Measurements from ENCODE around the gene TTC36. TPM values are rescaled to one million over a fixed set of nuclear protein-coding genes. Genes with fewer than 3 reads are reported as not detected.

The TTC36 gene
- total and polyA plus RNA-seq, 10 of the 15 experiments (the other 5 are each of a cell fraction or from before 2014, with no cell fraction given) = 0.28 to 0.78 (median 0.59) TPM; not detected in 7

Other genes with a start within 250 kb of the TTC36 start
Only the 7 nearest of the 11 such genes appear.
- gene ATP5MG, start 125.9 kb upstream of the TTC36 start, total RNA-seq (2014; rRNA removed) = 211 and 295 TPM in 2 replicates
- 317 and 321 TPM in 2 replicates for gene ATP5MG, start 125.9 kb upstream of the TTC36 start, total RNA-seq (2014; rRNA removed; fragmentation: Illumina TruSeq; extraction: Trizol)
- 316 and 333 TPM in 2 replicates for gene ATP5MG, start 125.9 kb upstream of the TTC36 start, total RNA-seq (2021)
- gene ATP5MG, start 125.9 kb upstream of the TTC36 start, polyA plus RNA-seq (2011; rRNA removed) = 735 and 1,009 TPM in 2 replicates
- 287 and 299 TPM in 2 replicates for gene ATP5MG, start 125.9 kb upstream of the TTC36 start, polyA plus RNA-seq (2014; fragmentation: Illumina TruSeq; extraction: Trizol)
- 1,000 to 10,000 TPM; 2,154 to 2,276 TPM for gene ATP5MG, start 125.9 kb upstream of the TTC36 start, polyA plus RNA-seq (2014; fragmentation: Nextera tagmentation; extraction: Ambion mirVana)
- 531 and 577 TPM in 2 replicates for gene ATP5MG, start 125.9 kb upstream of the TTC36 start, polyA plus RNA-seq (2014; rRNA removed)
- 1,000 to 10,000 TPM; 1,057 to 1,150 TPM for gene ATP5MG, start 125.9 kb upstream of the TTC36 start, polyA plus RNA-seq (2016; fragmentation: Nextera tagmentation; extraction: Ambion mirVana)
- gene KMT2A, start 91.0 kb upstream of the TTC36 start, total RNA-seq (2014; rRNA removed) = 24.9 and 25.2 TPM in 2 replicates
- 28.1 and 30.4 TPM in 2 replicates for gene KMT2A, start 91.0 kb upstream of the TTC36 start, total RNA-seq (2014; rRNA removed; fragmentation: Illumina TruSeq; extraction: Trizol)
- 52.6 and 56.9 TPM in 2 replicates for gene KMT2A, start 91.0 kb upstream of the TTC36 start, total RNA-seq (2021)
- gene KMT2A, start 91.0 kb upstream of the TTC36 start, polyA plus RNA-seq (2011; rRNA removed) = 25.7 and 27.1 TPM in 2 replicates
- 38.6 and 39.0 TPM in 2 replicates for gene KMT2A, start 91.0 kb upstream of the TTC36 start, polyA plus RNA-seq (2014; fragmentation: Illumina TruSeq; extraction: Trizol)
- gene KMT2A, start 91.0 kb upstream of the TTC36 start, polyA plus RNA-seq (2014; fragmentation: Nextera tagmentation; extraction: Ambion mirVana) = 1 to 10 TPM; 6.1 to 7.4 TPM
- gene KMT2A, start 91.0 kb upstream of the TTC36 start, polyA plus RNA-seq (2014; rRNA removed) = 25.4 and 28.9 TPM in 2 replicates
- 10 to 100 TPM; 11.2 to 12.7 TPM for gene KMT2A, start 91.0 kb upstream of the TTC36 start, polyA plus RNA-seq (2016; fragmentation: Nextera tagmentation; extraction: Ambion mirVana)
- 7.9 and 13.9 TPM in 2 replicates for gene TMEM25, start 3.7 kb downstream of the TTC36 start, total RNA-seq (2014; rRNA removed)
- 4.6 and 5.2 TPM in 2 replicates for gene TMEM25, start 3.7 kb downstream of the TTC36 start, total RNA-seq (2014; rRNA removed; fragmentation: Illumina TruSeq; extraction: Trizol)
- 8.5 and 10.2 TPM in 2 replicates for gene TMEM25, start 3.7 kb downstream of the TTC36 start, total RNA-seq (2021)
- 3.3 and 5.2 TPM in 2 replicates for gene TMEM25, start 3.7 kb downstream of the TTC36 start, polyA plus RNA-seq (2011; rRNA removed)
- 3.5 and 7.5 TPM in 2 replicates for gene TMEM25, start 3.7 kb downstream of the TTC36 start, polyA plus RNA-seq (2014; fragmentation: Illumina TruSeq; extraction: Trizol)
- 1 to 10 TPM; 1.4 to 1.7 TPM for gene TMEM25, start 3.7 kb downstream of the TTC36 start, polyA plus RNA-seq (2014; fragmentation: Nextera tagmentation; extraction: Ambion mirVana)
- gene TMEM25, start 3.7 kb downstream of the TTC36 start, polyA plus RNA-seq (2014; rRNA removed) = 7.9 and 9.4 TPM in 2 replicates
- gene TMEM25, start 3.7 kb downstream of the TTC36 start, polyA plus RNA-seq (2016; fragmentation: Nextera tagmentation; extraction: Ambion mirVana) = 1 to 10 TPM; 8.2 to 9.1 TPM
- gene IFT46, start 38.5 kb downstream of the TTC36 start, total RNA-seq (2014; rRNA removed) = 15.4 and 19.3 TPM in 2 replicates
- 15.0 and 15.3 TPM in 2 replicates for gene IFT46, start 38.5 kb downstream of the TTC36 start, total RNA-seq (2014; rRNA removed; fragmentation: Illumina TruSeq; extraction: Trizol)
- 10.3 and 11.2 TPM in 2 replicates for gene IFT46, start 38.5 kb downstream of the TTC36 start, total RNA-seq (2021)
- gene IFT46, start 38.5 kb downstream of the TTC36 start, polyA plus RNA-seq (2011; rRNA removed) = 26.6 and 29.7 TPM in 2 replicates
- gene IFT46, start 38.5 kb downstream of the TTC36 start, polyA plus RNA-seq (2014; fragmentation: Illumina TruSeq; extraction: Trizol) = 16.8 and 23.4 TPM in 2 replicates
- gene IFT46, start 38.5 kb downstream of the TTC36 start, polyA plus RNA-seq (2014; fragmentation: Nextera tagmentation; extraction: Ambion mirVana) = 10 to 100 TPM; 19.4 to 21.6 TPM
- gene IFT46, start 38.5 kb downstream of the TTC36 start, polyA plus RNA-seq (2014; rRNA removed) = 12.6 and 14.5 TPM in 2 replicates
- 10 to 100 TPM; 14.2 to 16.6 TPM for gene IFT46, start 38.5 kb downstream of the TTC36 start, polyA plus RNA-seq (2016; fragmentation: Nextera tagmentation; extraction: Ambion mirVana)
- 72.6 and 79.6 TPM in 2 replicates for gene ARCN1, start 44.9 kb downstream of the TTC36 start, total RNA-seq (2014; rRNA removed)
- gene ARCN1, start 44.9 kb downstream of the TTC36 start, total RNA-seq (2014; rRNA removed; fragmentation: Illumina TruSeq; extraction: Trizol) = 88.9 and 99.6 TPM in 2 replicates
- 116 and 118 TPM in 2 replicates for gene ARCN1, start 44.9 kb downstream of the TTC36 start, total RNA-seq (2021)
- gene ARCN1, start 44.9 kb downstream of the TTC36 start, polyA plus RNA-seq (2011; rRNA removed) = 172 and 177 TPM in 2 replicates
- 152 and 180 TPM in 2 replicates for gene ARCN1, start 44.9 kb downstream of the TTC36 start, polyA plus RNA-seq (2014; fragmentation: Illumina TruSeq; extraction: Trizol)
- gene ARCN1, start 44.9 kb downstream of the TTC36 start, polyA plus RNA-seq (2014; fragmentation: Nextera tagmentation; extraction: Ambion mirVana) = 10 to 100 TPM; 33.3 to 47.4 TPM
- gene ARCN1, start 44.9 kb downstream of the TTC36 start, polyA plus RNA-seq (2014; rRNA removed) = 90.3 and 103 TPM in 2 replicates
- 100 to 1,000 TPM; 109 to 114 TPM for gene ARCN1, start 44.9 kb downstream of the TTC36 start, polyA plus RNA-seq (2016; fragmentation: Nextera tagmentation; extraction: Ambion mirVana)
- gene PHLDB1, start 80.1 kb downstream of the TTC36 start, total RNA-seq (2014; rRNA removed) = 0.06 TPM in 1 of 2 replicates, not detected in the other
- gene PHLDB1, start 80.1 kb downstream of the TTC36 start, total RNA-seq (2014; rRNA removed; fragmentation: Illumina TruSeq; extraction: Trizol) = not detected in 2 replicates
- gene PHLDB1, start 80.1 kb downstream of the TTC36 start, total RNA-seq (2021) = 0.23 and 0.27 TPM in 2 replicates
- gene PHLDB1, start 80.1 kb downstream of the TTC36 start, polyA plus RNA-seq (2011; rRNA removed) = 0.19 and 0.20 TPM in 2 replicates
- 0.03 TPM in 1 of 2 replicates, not detected in the other for gene PHLDB1, start 80.1 kb downstream of the TTC36 start, polyA plus RNA-seq (2014; fragmentation: Illumina TruSeq; extraction: Trizol)
- gene PHLDB1, start 80.1 kb downstream of the TTC36 start, polyA plus RNA-seq (2014; fragmentation: Nextera tagmentation; extraction: Ambion mirVana) = not detected
- gene PHLDB1, start 80.1 kb downstream of the TTC36 start, polyA plus RNA-seq (2014; rRNA removed) = not detected in 2 replicates
- under 1 TPM; 0.17 to 0.26 TPM for gene PHLDB1, start 80.1 kb downstream of the TTC36 start, polyA plus RNA-seq (2016; fragmentation: Nextera tagmentation; extraction: Ambion mirVana)
- not detected in 2 replicates for gene TREH, start 152.2 kb downstream of the TTC36 start, total RNA-seq (2014; rRNA removed)
- gene TREH, start 152.2 kb downstream of the TTC36 start, total RNA-seq (2014; rRNA removed; fragmentation: Illumina TruSeq; extraction: Trizol) = not detected in 2 replicates
- not detected in 2 replicates for gene TREH, start 152.2 kb downstream of the TTC36 start, total RNA-seq (2021)
- gene TREH, start 152.2 kb downstream of the TTC36 start, polyA plus RNA-seq (2011; rRNA removed) = not detected in 2 replicates
- gene TREH, start 152.2 kb downstream of the TTC36 start, polyA plus RNA-seq (2014; fragmentation: Illumina TruSeq; extraction: Trizol) = not detected in 2 replicates
- not detected for gene TREH, start 152.2 kb downstream of the TTC36 start, polyA plus RNA-seq (2014; fragmentation: Nextera tagmentation; extraction: Ambion mirVana)
- not detected in 2 replicates for gene TREH, start 152.2 kb downstream of the TTC36 start, polyA plus RNA-seq (2014; rRNA removed)
- gene TREH, start 152.2 kb downstream of the TTC36 start, polyA plus RNA-seq (2016; fragmentation: Nextera tagmentation; extraction: Ambion mirVana) = not detected

All from GM12878 (cell line).